HL-60/S4 treated with phorbol 12-myristate 13-acetate at 8.2 ng/mL for 4 days and 3 days (cell line): ENCODE data around the gene CCNQ.

ENCODE experiments used
- in situ Hi-C: fragments of 300-500 bp; cut with MboI; formaldehyde crosslinking; loops from 2 replicates; pipeline ENCODE4 v1.15.0; 2022; ENCODE audit warnings: low sequenced_read_pairs

The CCNQ gene

GRCh38 chrX:153547195-153547594 is 51.7 kb downstream of the CCNQ start:
- in situ Hi-C loops = no loop called here

- in situ Hi-C loops = no loop called here
Measured at GRCh38 chrX:153546386-153546785, 52.6 kb downstream of the CCNQ start.

- in situ Hi-C loops = no loop called here
Measured at GRCh38 chrX:153544727-153545126, 54.2 kb downstream of the CCNQ start.

- in situ Hi-C loops = no loop called here
Measured at GRCh38 chrX:153539979-153540358, 59.0 kb downstream of the CCNQ start.

- in situ Hi-C loops = no loop called here
Measured at GRCh38 chrX:153539171-153539978, 59.6 kb downstream of the CCNQ start.

GRCh38 chrX:153538424-153538823 is 60.5 kb downstream of the CCNQ start:
- in situ Hi-C loops = no loop called here
